Measurements from ENCODE around the gene LIM2.

DNA sequence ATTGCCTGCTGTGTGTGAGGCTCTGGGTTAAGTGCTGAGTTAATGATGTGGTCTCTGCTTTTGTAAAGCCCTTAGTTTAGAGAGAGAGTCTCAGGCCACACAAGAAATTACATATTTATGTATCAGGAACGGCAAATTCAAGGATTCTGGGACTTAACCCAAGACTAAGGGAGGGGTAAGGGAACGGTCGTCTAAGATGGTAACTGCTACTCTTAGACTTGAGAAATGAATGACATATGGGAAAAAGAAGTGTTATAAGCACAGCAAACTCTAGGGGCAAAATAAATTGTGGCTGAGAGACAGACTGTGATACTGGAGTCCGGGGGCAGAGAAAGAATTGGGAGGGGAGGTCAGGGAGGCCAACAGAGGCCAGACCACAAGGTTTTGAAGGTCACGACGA, 56.1 kb downstream of the LIM2 start:
- TF ChIP-seq POLR2AphosphoS5 (IDR thresholded peaks at IDR 0.05; ENCODE audit: low read depth, low read length): no peak
- no peak for TF ChIP-seq SIN3A (IDR thresholded peaks at IDR 0.05; ENCODE audit: borderline replicate concordance, insufficient read depth, low read length)
- TF ChIP-seq, protein P1, sequence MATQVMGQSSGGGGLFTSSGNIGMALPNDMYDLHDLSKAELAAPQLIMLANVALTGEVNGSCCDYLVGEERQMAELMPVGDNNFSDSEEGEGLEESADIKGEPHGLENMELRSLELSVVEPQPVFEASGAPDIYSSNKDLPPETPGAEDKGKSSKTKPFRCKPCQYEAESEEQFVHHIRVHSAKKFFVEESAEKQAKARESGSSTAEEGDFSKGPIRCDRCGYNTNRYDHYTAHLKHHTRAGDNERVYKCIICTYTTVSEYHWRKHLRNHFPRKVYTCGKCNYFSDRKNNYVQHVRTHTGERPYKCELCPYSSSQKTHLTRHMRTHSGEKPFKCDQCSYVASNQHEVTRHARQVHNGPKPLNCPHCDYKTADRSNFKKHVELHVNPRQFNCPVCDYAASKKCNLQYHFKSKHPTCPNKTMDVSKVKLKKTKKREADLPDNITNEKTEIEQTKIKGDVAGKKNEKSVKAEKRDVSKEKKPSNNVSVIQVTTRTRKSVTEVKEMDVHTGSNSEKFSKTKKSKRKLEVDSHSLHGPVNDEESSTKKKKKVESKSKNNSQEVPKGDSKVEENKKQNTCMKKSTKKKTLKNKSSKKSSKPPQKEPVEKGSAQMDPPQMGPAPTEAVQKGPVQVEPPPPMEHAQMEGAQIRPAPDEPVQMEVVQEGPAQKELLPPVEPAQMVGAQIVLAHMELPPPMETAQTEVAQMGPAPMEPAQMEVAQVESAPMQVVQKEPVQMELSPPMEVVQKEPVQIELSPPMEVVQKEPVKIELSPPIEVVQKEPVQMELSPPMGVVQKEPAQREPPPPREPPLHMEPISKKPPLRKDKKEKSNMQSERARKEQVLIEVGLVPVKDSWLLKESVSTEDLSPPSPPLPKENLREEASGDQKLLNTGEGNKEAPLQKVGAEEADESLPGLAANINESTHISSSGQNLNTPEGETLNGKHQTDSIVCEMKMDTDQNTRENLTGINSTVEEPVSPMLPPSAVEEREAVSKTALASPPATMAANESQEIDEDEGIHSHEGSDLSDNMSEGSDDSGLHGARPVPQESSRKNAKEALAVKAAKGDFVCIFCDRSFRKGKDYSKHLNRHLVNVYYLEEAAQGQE (IDR thresholded peaks at IDR 0.05; ENCODE audit: insufficient read depth in 1 of 2, low read depth in 2 of 2, low read length in 2 of 2): no peak
- no peak for TF ChIP-seq TAF1 (IDR thresholded peaks at IDR 0.05; ENCODE audit: borderline replicate concordance, insufficient read depth, low read length)
- no peak for TF ChIP-seq FOXP2 (optimal IDR thresholded peaks at IDR 0.05; ENCODE audit: borderline replicate concordance, extremely low read depth, extremely low read length, insufficient read depth)
